Measurements from ENCODE around the gene POLR2A.

The POLR2A gene

GRCh38 chr17:7491583-7491982, 7.4 kb downstream of the POLR2A start:
- Histone ChIP-seq H3K36me3 (ENCODE audit: control insufficient read depth in 1 of 2, insufficient read depth in 2 of 2, low read length in 2 of 2) (peaks cover 8 to 17% of the 10 kb centered on the region in 2 donors), H3K4me1 (ENCODE audit: control insufficient read depth in 1 of 2, insufficient read depth in 2 of 2, low read length in 2 of 2) (peaks cover 39 to 41% of the 10 kb centered on the region in 2 donors), H3K9me3 (ENCODE audit: control insufficient read depth in 1 of 2, low read length in 2 of 2) (no peaks in the 10 kb centered on the region), H3K9ac (ENCODE audit: low read depth in 1 of 2, low read length in 2 of 2) (no peak overlapping the region), H3K27ac (ENCODE audit: low read depth, low read length) (no peak overlapping the region), H3K4me3 (ENCODE audit: low read depth in 1 of 2, low read length in 2 of 2) (no peak overlapping the region), H3K27me3 (ENCODE audit: control insufficient read depth in 1 of 2, insufficient read depth in 2 of 2, low read length in 2 of 2) (no peaks in the 10 kb centered on the region)

- Histone ChIP-seq H3K4me3 (ENCODE audit: low read depth in 1 of 2, low read length in 2 of 2) (no peak overlapping the region), H3K36me3 (ENCODE audit: control insufficient read depth in 1 of 2, insufficient read depth in 2 of 2, low read length in 2 of 2) (peaks cover 26 to 41% of the 10 kb centered on the region in 2 donors), H3K9ac (ENCODE audit: low read depth in 1 of 2, low read length in 2 of 2) (no peak overlapping the region), H3K27ac (ENCODE audit: low read depth, low read length) (no peak overlapping the region), H3K27me3 (ENCODE audit: control insufficient read depth in 1 of 2, insufficient read depth in 2 of 2, low read length in 2 of 2) (no peaks in the 10 kb centered on the region), H3K9me3 (ENCODE audit: control insufficient read depth in 1 of 2, low read length in 2 of 2) (no peaks in the 10 kb centered on the region), H3K4me1 (ENCODE audit: control insufficient read depth in 1 of 2, insufficient read depth in 2 of 2, low read length in 2 of 2) (peaks cover 24 to 27% of the 10 kb centered on the region in 2 donors)
These were observed 9.8 kb downstream of the POLR2A start for GRCh38 chr17:7493941-7494340.

- no peak overlapping the region for H3K9ac ChIP-seq (ENCODE audit: low read depth in 1 of 2, low read length in 2 of 2)
- no peaks in the 10 kb centered on the region for H3K9me3 ChIP-seq (ENCODE audit: control insufficient read depth in 1 of 2, low read length in 2 of 2)
- no peak overlapping the region for H3K27ac ChIP-seq (ENCODE audit: low read depth, low read length)
- peaks cover 18 to 21% of the 10 kb centered on the region in 2 donors for H3K4me1 ChIP-seq (ENCODE audit: control insufficient read depth in 1 of 2, insufficient read depth in 2 of 2, low read length in 2 of 2)
- no peaks in the 10 kb centered on the region for H3K27me3 ChIP-seq (ENCODE audit: control insufficient read depth in 1 of 2, insufficient read depth in 2 of 2, low read length in 2 of 2)
- H3K36me3 ChIP-seq (ENCODE audit: control insufficient read depth in 1 of 2, insufficient read depth in 2 of 2, low read length in 2 of 2), result peaks cover 40 to 58% of the 10 kb centered on the region in 2 donors
- no peak overlapping the region for H3K4me3 ChIP-seq (ENCODE audit: low read depth in 1 of 2, low read length in 2 of 2)
These were observed 11.8 kb downstream of the POLR2A start for GRCh38 chr17:7495906-7496434.

- H3K9me3 ChIP-seq (ENCODE audit: control insufficient read depth in 1 of 2, low read length in 2 of 2), result no peaks in the 10 kb centered on the region
- no peak overlapping the region for H3K9ac ChIP-seq (ENCODE audit: low read depth in 1 of 2, low read length in 2 of 2)
- peaks cover 45 to 64% of the 10 kb centered on the region in 2 donors for H3K36me3 ChIP-seq (ENCODE audit: control insufficient read depth in 1 of 2, insufficient read depth in 2 of 2, low read length in 2 of 2)
- H3K27ac ChIP-seq (ENCODE audit: low read depth, low read length), result no peak overlapping the region
- no peak overlapping the region for H3K4me3 ChIP-seq (ENCODE audit: low read depth in 1 of 2, low read length in 2 of 2)
- no peaks in the 10 kb centered on the region for H3K27me3 ChIP-seq (ENCODE audit: control insufficient read depth in 1 of 2, insufficient read depth in 2 of 2, low read length in 2 of 2)
- H3K4me1 ChIP-seq (ENCODE audit: control insufficient read depth in 1 of 2, insufficient read depth in 2 of 2, low read length in 2 of 2), result peaks cover 11 to 16% of the 10 kb centered on the region in 2 donors
These were observed 12.5 kb downstream of the POLR2A start for GRCh38 chr17:7496470-7497183.

- no peak overlapping the region for H3K9ac ChIP-seq (ENCODE audit: low read depth in 1 of 2, low read length in 2 of 2)
- peaks cover 6 to 11% of the 10 kb centered on the region in 2 donors for H3K4me1 ChIP-seq (ENCODE audit: control insufficient read depth in 1 of 2, insufficient read depth in 2 of 2, low read length in 2 of 2)
- H3K27ac ChIP-seq (ENCODE audit: low read depth, low read length), result no peak overlapping the region
- H3K9me3 ChIP-seq (ENCODE audit: control insufficient read depth in 1 of 2, low read length in 2 of 2), result no peaks in the 10 kb centered on the region
- H3K4me3 ChIP-seq (ENCODE audit: low read depth in 1 of 2, low read length in 2 of 2), result no peak overlapping the region
- peaks cover 48 to 67% of the 10 kb centered on the region in 2 donors for H3K36me3 ChIP-seq (ENCODE audit: control insufficient read depth in 1 of 2, insufficient read depth in 2 of 2, low read length in 2 of 2)
- no peaks in the 10 kb centered on the region for H3K27me3 ChIP-seq (ENCODE audit: control insufficient read depth in 1 of 2, insufficient read depth in 2 of 2, low read length in 2 of 2)
These were observed 13.1 kb downstream of the POLR2A start for GRCh38 chr17:7497228-7497627.

GRCh38 chr17:7497636-7498035, 13.5 kb downstream of the POLR2A start:
- no peak overlapping the region for H3K27ac ChIP-seq (ENCODE audit: low read depth, low read length)

GRCh38 chr17:7499161-7499560, 15.0 kb downstream of the POLR2A start:
- Histone ChIP-seq H3K4me3 (ENCODE audit: low read depth in 1 of 2, low read length in 2 of 2) (no peak overlapping the region), H3K9me3 (ENCODE audit: control insufficient read depth in 1 of 2, low read length in 2 of 2) (no peaks in the 10 kb centered on the region), H3K9ac (ENCODE audit: low read depth in 1 of 2, low read length in 2 of 2) (no peak overlapping the region), H3K4me1 (ENCODE audit: control insufficient read depth in 1 of 2, insufficient read depth in 2 of 2, low read length in 2 of 2) (peaks cover 0 to 2% of the 10 kb centered on the region in 2 donors), H3K27me3 (ENCODE audit: control insufficient read depth in 1 of 2, insufficient read depth in 2 of 2, low read length in 2 of 2) (no peaks in the 10 kb centered on the region), H3K36me3 (ENCODE audit: control insufficient read depth in 1 of 2, insufficient read depth in 2 of 2, low read length in 2 of 2) (peaks cover 68 to 86% of the 10 kb centered on the region in 2 donors), H3K27ac (ENCODE audit: low read depth, low read length) (no peak overlapping the region)

More at GRCh38 chr17:7497636-7498035, 13.5 kb downstream of the POLR2A start:
- H3K4me3 ChIP-seq (ENCODE audit: low read depth in 1 of 2, low read length in 2 of 2), result no peak overlapping the region
- H3K9me3 ChIP-seq (ENCODE audit: control insufficient read depth in 1 of 2, low read length in 2 of 2), result no peaks in the 10 kb centered on the region
- no peaks in the 10 kb centered on the region for H3K27me3 ChIP-seq (ENCODE audit: control insufficient read depth in 1 of 2, insufficient read depth in 2 of 2, low read length in 2 of 2)
- H3K4me1 ChIP-seq (ENCODE audit: control insufficient read depth in 1 of 2, insufficient read depth in 2 of 2, low read length in 2 of 2), result peaks cover 6 to 11% of the 10 kb centered on the region in 2 donors
- no peak overlapping the region for H3K9ac ChIP-seq (ENCODE audit: low read depth in 1 of 2, low read length in 2 of 2)
- peaks cover 52 to 71% of the 10 kb centered on the region in 2 donors for H3K36me3 ChIP-seq (ENCODE audit: control insufficient read depth in 1 of 2, insufficient read depth in 2 of 2, low read length in 2 of 2)

GRCh38 chr17:7501729-7502128, 17.6 kb downstream of the POLR2A start:
- no peak overlapping the region for H3K9ac ChIP-seq (ENCODE audit: low read depth in 1 of 2, low read length in 2 of 2)
- peaks cover 67 to 91% of the 10 kb centered on the region in 2 donors for H3K36me3 ChIP-seq (ENCODE audit: control insufficient read depth in 1 of 2, insufficient read depth in 2 of 2, low read length in 2 of 2)
- H3K27ac ChIP-seq (ENCODE audit: low read depth, low read length), result no peak overlapping the region
- H3K27me3 ChIP-seq (ENCODE audit: control insufficient read depth in 1 of 2, insufficient read depth in 2 of 2, low read length in 2 of 2), result no peaks in the 10 kb centered on the region
- H3K9me3 ChIP-seq (ENCODE audit: control insufficient read depth in 1 of 2, low read length in 2 of 2), result no peaks in the 10 kb centered on the region
- H3K4me1 ChIP-seq (ENCODE audit: control insufficient read depth in 1 of 2, insufficient read depth in 2 of 2, low read length in 2 of 2), result no peaks in the 10 kb centered on the region
- no peak overlapping the region for H3K4me3 ChIP-seq (ENCODE audit: low read depth in 1 of 2, low read length in 2 of 2)

GRCh38 chr17:7502171-7502847, 18.1 kb downstream of the POLR2A start:
- H3K27me3 ChIP-seq (ENCODE audit: control insufficient read depth in 1 of 2, insufficient read depth in 2 of 2, low read length in 2 of 2), result no peaks in the 10 kb centered on the region
- H3K9ac ChIP-seq (ENCODE audit: low read depth in 1 of 2, low read length in 2 of 2), result no peak overlapping the region
- no peak overlapping the region for H3K4me3 ChIP-seq (ENCODE audit: low read depth in 1 of 2, low read length in 2 of 2)
- no peaks in the 10 kb centered on the region for H3K4me1 ChIP-seq (ENCODE audit: control insufficient read depth in 1 of 2, insufficient read depth in 2 of 2, low read length in 2 of 2)
- H3K27ac ChIP-seq (ENCODE audit: low read depth, low read length), result no peak overlapping the region
- peaks cover 61 to 90% of the 10 kb centered on the region in 2 donors for H3K36me3 ChIP-seq (ENCODE audit: control insufficient read depth in 1 of 2, insufficient read depth in 2 of 2, low read length in 2 of 2)
- no peaks in the 10 kb centered on the region for H3K9me3 ChIP-seq (ENCODE audit: control insufficient read depth in 1 of 2, low read length in 2 of 2)

- Histone ChIP-seq H3K9me3 (ENCODE audit: control insufficient read depth in 1 of 2, low read length in 2 of 2) (no peaks in the 10 kb centered on the region), H3K27ac (ENCODE audit: low read depth, low read length) (no peak overlapping the region), H3K36me3 (ENCODE audit: control insufficient read depth in 1 of 2, insufficient read depth in 2 of 2, low read length in 2 of 2) (peaks cover 54 to 87% of the 10 kb centered on the region in 2 donors), H3K4me3 (ENCODE audit: low read depth in 1 of 2, low read length in 2 of 2) (no peak overlapping the region), H3K9ac (ENCODE audit: low read depth in 1 of 2, low read length in 2 of 2) (no peak overlapping the region), H3K27me3 (ENCODE audit: control insufficient read depth in 1 of 2, insufficient read depth in 2 of 2, low read length in 2 of 2) (no peaks in the 10 kb centered on the region), H3K4me1 (ENCODE audit: control insufficient read depth in 1 of 2, insufficient read depth in 2 of 2, low read length in 2 of 2) (no peaks in the 10 kb centered on the region)
These were observed 18.8 kb downstream of the POLR2A start for GRCh38 chr17:7502987-7503386.

Measured in duodenal mucosa (tissue), 2 donors.